ENCODE results near the gene FETUB. TPM values are rescaled to one million over a fixed set of nuclear protein-coding genes. Genes with fewer than 3 reads are reported as not detected.

Gene FETUB
- total RNA-seq, 1 experiment from 2014 or later: not detected

DNA sequence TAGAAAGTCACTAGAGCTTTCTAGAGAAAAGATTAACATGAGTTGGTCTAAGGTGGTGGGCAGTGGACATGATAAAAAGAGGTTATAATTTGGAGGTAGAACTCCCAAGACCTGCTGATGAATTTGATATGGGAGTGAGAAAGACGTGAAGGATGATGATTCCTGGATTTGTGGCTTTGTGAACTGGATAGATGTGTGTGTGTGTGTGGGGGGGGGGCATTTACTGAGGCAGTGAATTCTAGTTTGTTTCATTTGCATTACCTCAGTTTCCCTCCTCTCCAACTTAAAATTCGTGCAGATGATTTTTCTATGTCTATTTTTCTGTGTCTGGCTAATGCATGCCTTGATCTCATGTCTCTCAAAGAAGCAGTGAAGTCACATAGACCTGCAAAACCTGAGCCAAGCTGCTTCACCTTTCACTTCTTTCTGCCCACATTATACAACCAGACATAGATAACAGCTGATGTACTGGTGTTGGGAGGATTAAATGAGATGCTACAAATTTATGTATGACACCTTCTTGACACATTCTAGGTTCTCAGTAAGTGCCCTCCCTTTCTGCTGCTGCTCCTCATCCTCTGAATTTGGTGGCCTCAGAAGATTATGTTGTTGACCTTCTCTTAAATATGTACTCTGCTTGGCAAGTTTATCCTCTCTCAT is 17.4 kb upstream of the FETUB start:
- Histone ChIP-seq H3K9me3 (ENCODE audit: insufficient read depth, low read depth) (no peaks in the 10 kb centered on the region), H3K79me2 (ENCODE audit: low read depth) (no peaks in the 10 kb centered on the region), H3K27ac (no peak overlapping the region), H3K4me3 (no peak overlapping the region), H3K4me2 (no peak overlapping the region), H4K20me1 (ENCODE audit: insufficient read depth) (no peaks in the 10 kb centered on the region), H3K27me3 (ENCODE audit: insufficient read depth, low read depth) (no peaks in the 10 kb centered on the region), H3F3A (ENCODE audit: insufficient read depth, low read depth) (no peaks in the 10 kb centered on the region), H3K36me3 (ENCODE audit: low read depth) (no peaks in the 10 kb centered on the region), H2AFZ (no peak overlapping the region), H3K9me2 (ENCODE audit: insufficient read depth) (0 out of 2 replicates have a peak, but pooled peaks cover 2% of the 10 kb centered on the region), H3K4me1 (replicated peaks; ENCODE audit: insufficient read depth) (peaks cover under 1% of the 10 kb centered on the region; the same call in 1 of the 2 replicates)
- ChIA-PET CTCF (no interaction called here), POLR2A (ENCODE audit: unreplicated experiment) (no interaction called here)
- intact Hi-C loops (cut with micrococcal nuclease; ENCODE audit: unreplicated experiment): no loop called here
- no peak for DNase-seq
- no peak for TF ChIP-seq EZH2 (IDR thresholded peaks at IDR 0.05; ENCODE audit: low read depth)
- TF ChIP-seq, protein P1, sequence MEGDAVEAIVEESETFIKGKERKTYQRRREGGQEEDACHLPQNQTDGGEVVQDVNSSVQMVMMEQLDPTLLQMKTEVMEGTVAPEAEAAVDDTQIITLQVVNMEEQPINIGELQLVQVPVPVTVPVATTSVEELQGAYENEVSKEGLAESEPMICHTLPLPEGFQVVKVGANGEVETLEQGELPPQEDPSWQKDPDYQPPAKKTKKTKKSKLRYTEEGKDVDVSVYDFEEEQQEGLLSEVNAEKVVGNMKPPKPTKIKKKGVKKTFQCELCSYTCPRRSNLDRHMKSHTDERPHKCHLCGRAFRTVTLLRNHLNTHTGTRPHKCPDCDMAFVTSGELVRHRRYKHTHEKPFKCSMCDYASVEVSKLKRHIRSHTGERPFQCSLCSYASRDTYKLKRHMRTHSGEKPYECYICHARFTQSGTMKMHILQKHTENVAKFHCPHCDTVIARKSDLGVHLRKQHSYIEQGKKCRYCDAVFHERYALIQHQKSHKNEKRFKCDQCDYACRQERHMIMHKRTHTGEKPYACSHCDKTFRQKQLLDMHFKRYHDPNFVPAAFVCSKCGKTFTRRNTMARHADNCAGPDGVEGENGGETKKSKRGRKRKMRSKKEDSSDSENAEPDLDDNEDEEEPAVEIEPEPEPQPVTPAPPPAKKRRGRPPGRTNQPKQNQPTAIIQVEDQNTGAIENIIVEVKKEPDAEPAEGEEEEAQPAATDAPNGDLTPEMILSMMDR (conservative IDR thresholded peaks at IDR 0.05): no peak
- no TSS peak for BruUV-seq (replicated peaks)

DNA sequence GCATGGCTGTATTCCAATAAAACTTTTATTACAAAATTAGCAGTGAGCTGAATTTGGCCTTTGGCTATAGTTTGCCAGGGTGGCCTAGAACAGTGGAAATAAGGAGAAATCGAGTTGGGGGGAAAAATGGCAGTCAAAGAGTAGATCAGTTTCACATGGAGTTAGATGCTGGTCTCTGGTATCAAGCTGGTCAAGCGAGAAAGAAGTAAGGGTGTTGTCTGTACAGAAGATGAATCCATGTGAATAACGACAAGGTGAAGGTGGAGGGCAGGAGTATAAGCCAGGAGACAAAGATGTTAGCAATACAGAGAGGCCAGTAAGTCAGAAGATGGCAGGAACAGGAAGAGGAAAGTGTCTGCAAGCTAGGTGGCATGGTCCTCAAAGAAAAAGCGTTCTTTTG is 15.6 kb upstream of the FETUB start:
- H3K9me3 ChIP-seq (ENCODE audit: insufficient read depth, low read depth): no peaks in the 10 kb centered on the region
- H2AFZ ChIP-seq: no peak overlapping the region
- no peak overlapping the region for H3K4me2 ChIP-seq
- BruUV-seq (replicated peaks): no TSS peak
- H3K4me3 ChIP-seq: no peak overlapping the region
- no peak for TF ChIP-seq EZH2 (IDR thresholded peaks at IDR 0.05; ENCODE audit: low read depth)
- TF ChIP-seq, protein P1 (conservative IDR thresholded peaks at IDR 0.05): no peak
- intact Hi-C loops (cut with micrococcal nuclease; ENCODE audit: unreplicated experiment): no loop called here
- H3K27me3 ChIP-seq (ENCODE audit: insufficient read depth, low read depth): no peaks in the 10 kb centered on the region
- H3K79me2 ChIP-seq (ENCODE audit: low read depth): no peaks in the 10 kb centered on the region
- ChIA-PET CTCF (no interaction called here), POLR2A (ENCODE audit: unreplicated experiment) (no interaction called here)
- no peaks in the 10 kb centered on the region for H4K20me1 ChIP-seq (ENCODE audit: insufficient read depth)
- H3K9me2 ChIP-seq (ENCODE audit: insufficient read depth): 0 out of 2 replicates have a peak, but pooled peaks cover 2% of the 10 kb centered on the region
- no peaks in the 10 kb centered on the region for H3F3A ChIP-seq (ENCODE audit: insufficient read depth, low read depth)
- no peaks in the 10 kb centered on the region for H3K36me3 ChIP-seq (ENCODE audit: low read depth)
- H3K27ac ChIP-seq: no peak overlapping the region
- no peaks in the 10 kb centered on the region for H3K4me1 ChIP-seq (replicated peaks; ENCODE audit: insufficient read depth)
- DNase-seq: no peak

DNA sequence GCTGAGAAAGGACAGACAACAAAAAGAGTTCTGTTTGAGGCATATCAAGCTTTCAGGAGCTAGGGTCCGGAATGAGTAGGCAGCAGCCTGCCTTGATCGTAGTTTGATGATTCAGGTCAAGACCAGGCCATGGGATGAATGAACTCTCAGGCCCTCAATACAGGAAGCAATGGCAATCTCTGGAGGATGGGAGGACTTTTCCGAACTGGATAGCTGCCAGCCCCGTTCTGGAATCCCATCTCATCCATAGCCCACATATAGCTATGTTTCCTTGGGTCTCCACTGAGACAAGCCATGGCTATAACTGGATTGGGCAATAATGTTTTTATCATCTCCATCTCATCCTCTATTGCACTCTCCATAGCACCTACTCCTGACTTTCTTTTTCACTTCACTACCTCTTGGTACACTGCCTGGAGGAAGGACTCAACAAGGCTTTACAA is 14.6 kb upstream of the FETUB start:
- ChIA-PET CTCF (no interaction called here), POLR2A (ENCODE audit: unreplicated experiment) (no interaction called here)
- BruUV-seq (replicated peaks): no TSS peak

More for the DNA sequence above, 14.6 kb upstream of the FETUB start:
- Histone ChIP-seq H3K79me2 (ENCODE audit: low read depth) (no peaks in the 10 kb centered on the region), H3K9me3 (ENCODE audit: insufficient read depth, low read depth) (no peaks in the 10 kb centered on the region), H4K20me1 (ENCODE audit: insufficient read depth) (no peaks in the 10 kb centered on the region), H3K4me1 (replicated peaks; ENCODE audit: insufficient read depth) (no peaks in the 10 kb centered on the region), H3K4me2 (no peak overlapping the region), H3K36me3 (ENCODE audit: low read depth) (no peaks in the 10 kb centered on the region), H3F3A (ENCODE audit: insufficient read depth, low read depth) (no peaks in the 10 kb centered on the region), H3K27me3 (ENCODE audit: insufficient read depth, low read depth) (no peaks in the 10 kb centered on the region), H2AFZ (no peak overlapping the region), H3K27ac (no peak overlapping the region), H3K4me3 (no peak overlapping the region), H3K9me2 (ENCODE audit: insufficient read depth) (0 out of 2 replicates have a peak, but pooled peaks cover 2% of the 10 kb centered on the region)
- TF ChIP-seq, protein P1 (conservative IDR thresholded peaks at IDR 0.05): no peak
- no peak for TF ChIP-seq EZH2 (IDR thresholded peaks at IDR 0.05; ENCODE audit: low read depth)
- intact Hi-C loops (cut with micrococcal nuclease; ENCODE audit: unreplicated experiment): no loop called here
- no peak for DNase-seq

All from PC-9 (cell line).